ENCODE measurements around the gene PLEKHM1. TPM values are rescaled to one million over a fixed set of nuclear protein-coding genes. Genes with fewer than 3 reads are reported as not detected.
A peak's percentile ranks its signal among the peaks of the same experiment; 100 is the strongest.
"Not testable (repeated sequence)": the region's sequence is repeated elsewhere in the genome, so short reads cannot be mapped to it uniquely, and the experiment has no call there.

Gene PLEKHM1
- total RNA-seq, 3 donors from 2014 or later (not counting 1 experiment from before 2014, with no cell fraction given): 140 to 160 (median 158) TPM

GRCh38 chr17:45454341-45454740 lies 36.2 kb downstream of the PLEKHM1 start:
- peaks cover 14% of the 10 kb centered on the region for H3K36me3 ChIP-seq (ENCODE audit: control insufficient read depth, insufficient read depth, low read length)
- H3K4me3 Mint-ChIP-seq; DNase-seq; H3K36me3 Mint-ChIP-seq; H3K9me3 Mint-ChIP-seq; H3K27ac ChIP-seq (ENCODE audit: low read length); intact Hi-C loops (cut with micrococcal nuclease); H3K27me3 Mint-ChIP-seq (ENCODE audit: low read depth in 2 of 2); H3K27me3 ChIP-seq (ENCODE audit: control insufficient read depth, insufficient read depth, low read length); ATAC-seq; H3K4me3 ChIP-seq (ENCODE audit: low read length); H3K9me3 ChIP-seq (ENCODE audit: control insufficient read depth, insufficient read depth, low read length): not testable (repeated sequence)
- WGBS (ENCODE audit: insufficient coverage): 95% methylated on average over 7 of the region's 8 CpGs
- H3K4me1 ChIP-seq (ENCODE audit: control insufficient read depth, insufficient read depth, low read length): peaks cover 26% of the 10 kb centered on the region
- Mint-ChIP-seq H3K4me1 (peaks cover 6 to 33% of the 10 kb centered on the region in 2 donors), H3K27ac (peak overlapping the region in 1 of 2 donors; percentile 40)

GRCh38 chr17:45453731-45454130 lies 36.8 kb downstream of the PLEKHM1 start:
- DNase-seq; H3K27ac ChIP-seq (ENCODE audit: low read length); H3K9me3 ChIP-seq (ENCODE audit: control insufficient read depth, insufficient read depth, low read length); H3K4me3 Mint-ChIP-seq; intact Hi-C loops (cut with micrococcal nuclease); H3K9me3 Mint-ChIP-seq; H3K27ac Mint-ChIP-seq; H3K27me3 ChIP-seq (ENCODE audit: control insufficient read depth, insufficient read depth, low read length); ATAC-seq; H3K27me3 Mint-ChIP-seq (ENCODE audit: low read depth in 2 of 2); H3K36me3 Mint-ChIP-seq; H3K4me3 ChIP-seq (ENCODE audit: low read length): not testable (repeated sequence)
- H3K4me1 Mint-ChIP-seq: peaks cover 6 to 36% of the 10 kb centered on the region in 2 donors
- peaks cover 14% of the 10 kb centered on the region for H3K36me3 ChIP-seq (ENCODE audit: control insufficient read depth, insufficient read depth, low read length)
- peaks cover 26% of the 10 kb centered on the region for H3K4me1 ChIP-seq (ENCODE audit: control insufficient read depth, insufficient read depth, low read length)
- WGBS (ENCODE audit: insufficient coverage): 97% methylated on average over 17 of the region's 17 CpGs

GRCh38 chr17:45453225-45453534 lies 37.3 kb downstream of the PLEKHM1 start:
- WGBS (ENCODE audit: insufficient coverage): 62% methylated on average over 2 of the region's 7 CpGs
- H3K36me3 Mint-ChIP-seq; H3K4me3 ChIP-seq (ENCODE audit: low read length); DNase-seq; intact Hi-C loops (cut with micrococcal nuclease); H3K27me3 Mint-ChIP-seq (ENCODE audit: low read depth in 2 of 2); H3K27ac ChIP-seq (ENCODE audit: low read length); H3K27me3 ChIP-seq (ENCODE audit: control insufficient read depth, insufficient read depth, low read length); ATAC-seq; H3K4me3 Mint-ChIP-seq; H3K9me3 ChIP-seq (ENCODE audit: control insufficient read depth, insufficient read depth, low read length); H3K9me3 Mint-ChIP-seq: not testable (repeated sequence)
- peak overlapping the region in 1 of 2 donors; percentile 29 for H3K27ac Mint-ChIP-seq
- Histone ChIP-seq H3K4me1 (ENCODE audit: control insufficient read depth, insufficient read depth, low read length) (peaks cover 26% of the 10 kb centered on the region), H3K36me3 (ENCODE audit: control insufficient read depth, insufficient read depth, low read length) (peaks cover 16% of the 10 kb centered on the region)
- peaks cover 6 to 36% of the 10 kb centered on the region in 2 donors for H3K4me1 Mint-ChIP-seq

- DNase-seq; H3K4me3 ChIP-seq (ENCODE audit: low read length); H3K27me3 Mint-ChIP-seq (ENCODE audit: low read depth in 2 of 2); H3K27ac ChIP-seq (ENCODE audit: low read length); intact Hi-C loops (cut with micrococcal nuclease); H3K36me3 Mint-ChIP-seq; H3K9me3 ChIP-seq (ENCODE audit: control insufficient read depth, insufficient read depth, low read length); H3K27me3 ChIP-seq (ENCODE audit: control insufficient read depth, insufficient read depth, low read length); H3K9me3 Mint-ChIP-seq: not testable (repeated sequence)
- ATAC-seq: peak in 1 of 3 donors; percentile 29
- H3K4me1 ChIP-seq (ENCODE audit: control insufficient read depth, insufficient read depth, low read length): peaks cover 26% of the 10 kb centered on the region
- WGBS (ENCODE audit: insufficient coverage): 75% methylated on average over 6 of the region's 9 CpGs
- Mint-ChIP-seq H3K27ac (peak overlapping the region; percentile 29 to 64), H3K4me3 (peak overlapping the region; percentile 42), H3K4me1 (peaks cover 6 to 36% of the 10 kb centered on the region in 2 donors)
- peaks cover 18% of the 10 kb centered on the region for H3K36me3 ChIP-seq (ENCODE audit: control insufficient read depth, insufficient read depth, low read length)
Observed at GRCh38 chr17:45452329-45453224, 37.9 kb downstream of the PLEKHM1 start.

DNA sequence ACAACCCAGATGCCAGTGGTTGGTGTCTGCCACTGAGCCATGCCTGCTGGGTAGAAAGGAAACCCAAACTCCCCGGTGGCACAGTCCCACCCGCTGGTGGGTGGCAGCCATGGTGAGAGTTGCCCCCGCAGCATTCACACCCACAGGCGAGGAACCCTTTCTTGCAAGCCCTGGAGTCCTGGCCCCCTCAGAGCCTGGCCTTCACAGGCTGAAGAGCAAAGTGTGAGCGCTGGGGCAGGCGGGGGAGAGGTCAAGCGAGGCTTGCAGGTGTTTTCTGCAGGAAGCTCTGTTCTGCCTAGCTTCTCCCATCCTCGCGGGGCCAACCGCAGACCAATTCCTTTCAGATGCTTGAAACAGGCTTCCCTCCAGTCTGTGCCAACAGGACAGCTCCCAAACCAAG lies 38.9 kb downstream of the PLEKHM1 start:
- DNase-seq; H3K9me3 Mint-ChIP-seq; H3K4me3 Mint-ChIP-seq; H3K27me3 Mint-ChIP-seq (ENCODE audit: low read depth in 2 of 2); H3K36me3 Mint-ChIP-seq; H3K27ac Mint-ChIP-seq; intact Hi-C loops (cut with micrococcal nuclease); H3K27me3 ChIP-seq (ENCODE audit: control insufficient read depth, insufficient read depth, low read length); H3K4me3 ChIP-seq (ENCODE audit: low read length); H3K9me3 ChIP-seq (ENCODE audit: control insufficient read depth, insufficient read depth, low read length): not testable (repeated sequence)
- H3K4me1 Mint-ChIP-seq: peaks cover 6 to 42% of the 10 kb centered on the region in 2 donors
- peaks cover 32% of the 10 kb centered on the region for H3K4me1 ChIP-seq (ENCODE audit: control insufficient read depth, insufficient read depth, low read length)
- H3K36me3 ChIP-seq (ENCODE audit: control insufficient read depth, insufficient read depth, low read length): peaks cover 18% of the 10 kb centered on the region
- peak; percentile 79 to 89 (median 83) for ATAC-seq
- H3K27ac ChIP-seq (ENCODE audit: low read length): peak overlapping the region; percentile 52
- WGBS (ENCODE audit: insufficient coverage): 15% methylated on average over 7 of the region's 10 CpGs

Measured in natural killer cell (primary cell).